Measurements from ENCODE around the gene SLC4A9.
A peak's percentile ranks its signal among the peaks of the same experiment; 100 is the strongest.
"Not testable (repeated sequence)": the region's sequence is repeated elsewhere in the genome, so short reads cannot be mapped to it uniquely, and the experiment has no call there.

Gene SLC4A9

GRCh38 chr5:140342896-140343295 lies 17.1 kb upstream of the SLC4A9 start (continued):
- no peak for TF ChIP-seq PATZ1 (CRISPR knock-in tag; IDR thresholded peaks at IDR 0.05; ENCODE audit: borderline replicate concordance)
- no peak for TF ChIP-seq TCF4 (CRISPR knock-in tag; IDR thresholded peaks at IDR 0.05; ENCODE audit: borderline replicate concordance)
- no peak for TF ChIP-seq PPARA (CRISPR knock-in tag; IDR thresholded peaks at IDR 0.05; ENCODE audit: borderline replicate concordance)

DNA sequence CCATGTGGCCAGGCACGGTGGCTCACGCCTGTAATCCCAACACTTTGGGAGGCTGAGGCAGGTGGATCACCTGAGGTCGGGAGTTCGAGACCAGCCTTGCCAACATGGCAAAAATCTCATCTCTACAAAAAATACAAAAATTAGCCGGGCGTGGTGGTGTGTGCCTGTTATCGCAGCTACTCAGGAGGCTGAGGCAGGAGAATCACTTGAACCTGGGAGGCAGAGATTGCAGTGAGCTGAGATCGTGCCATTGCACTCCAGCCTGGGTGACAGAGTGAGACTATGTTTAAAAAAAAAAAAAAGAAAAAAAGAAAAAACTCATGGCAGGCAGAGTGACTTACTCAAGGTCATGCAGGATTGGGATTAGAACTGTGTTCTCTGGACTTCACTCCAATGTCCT lies 16.1 kb upstream of the SLC4A9 start:
- not testable (repeated sequence) for ATAC-seq

DNA sequence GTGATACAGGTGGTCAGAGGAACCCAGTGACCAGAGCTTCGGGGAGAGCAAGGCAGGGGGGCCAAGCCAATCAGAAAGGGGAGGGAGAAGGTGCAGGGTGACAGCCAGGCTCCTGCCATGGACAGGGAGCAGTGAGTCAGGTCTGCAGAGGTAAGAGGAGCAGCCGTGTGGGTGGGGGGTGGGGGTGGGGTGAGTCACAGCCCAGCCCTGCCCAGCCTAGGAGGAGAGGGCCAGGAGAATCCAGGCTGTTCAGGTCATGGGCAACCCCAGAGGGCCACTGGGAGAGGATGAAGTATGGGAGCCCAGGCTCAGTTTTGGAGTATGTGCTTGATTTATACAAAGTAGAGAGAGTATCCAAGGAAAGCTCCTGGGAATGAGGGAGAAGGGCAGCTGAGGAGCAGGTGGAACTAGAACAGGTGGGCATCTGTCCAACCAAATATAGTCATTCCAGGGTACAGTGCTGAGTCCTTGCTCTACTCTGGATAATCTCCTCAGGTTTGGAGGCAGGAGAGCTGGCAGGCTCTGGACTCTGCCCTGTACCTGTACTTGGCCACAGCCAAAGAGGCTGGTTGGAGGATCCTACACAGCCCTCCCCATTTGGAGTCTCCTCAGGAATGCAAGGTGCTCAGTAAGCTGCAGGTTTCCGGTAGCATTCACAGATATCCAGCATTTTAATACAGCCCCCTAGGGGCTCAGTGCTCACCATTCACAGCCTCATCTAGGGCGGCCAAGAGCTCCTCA lies 15.1 kb upstream of the SLC4A9 start:
- no peak; the same call in 2 of the 3 replicates for ATAC-seq

GRCh38 chr5:140345919-140346347 lies 14.1 kb upstream of the SLC4A9 start:
- TF ChIP-seq, protein P1, sequence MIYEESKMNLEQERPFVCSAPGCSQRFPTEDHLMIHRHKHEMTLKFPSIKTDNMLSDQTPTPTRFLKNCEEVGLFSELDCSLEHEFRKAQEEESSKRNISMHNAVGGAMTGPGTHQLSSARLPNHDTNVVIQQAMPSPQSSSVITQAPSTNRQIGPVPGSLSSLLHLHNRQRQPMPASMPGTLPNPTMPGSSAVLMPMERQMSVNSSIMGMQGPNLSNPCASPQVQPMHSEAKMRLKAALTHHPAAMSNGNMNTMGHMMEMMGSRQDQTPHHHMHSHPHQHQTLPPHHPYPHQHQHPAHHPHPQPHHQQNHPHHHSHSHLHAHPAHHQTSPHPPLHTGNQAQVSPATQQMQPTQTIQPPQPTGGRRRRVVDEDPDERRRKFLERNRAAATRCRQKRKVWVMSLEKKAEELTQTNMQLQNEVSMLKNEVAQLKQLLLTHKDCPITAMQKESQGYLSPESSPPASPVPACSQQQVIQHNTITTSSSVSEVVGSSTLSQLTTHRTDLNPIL (CRISPR knock-in tag; IDR thresholded peaks at IDR 0.05; ENCODE audit: low read depth), result no peak
- TF ChIP-seq PATZ1 (CRISPR knock-in tag; IDR thresholded peaks at IDR 0.05; ENCODE audit: borderline replicate concordance), result no peak
- ATAC-seq, result peak; percentile 77

More for the DNA sequence above, 15.1 kb upstream of the SLC4A9 start:
- TF ChIP-seq PPARA (CRISPR knock-in tag; IDR thresholded peaks at IDR 0.05; ENCODE audit: borderline replicate concordance), result no peak
- TF ChIP-seq ISL1 (CRISPR knock-in tag; IDR thresholded peaks at IDR 0.05), result no peak
- TF ChIP-seq TCF4 (CRISPR knock-in tag; IDR thresholded peaks at IDR 0.05; ENCODE audit: borderline replicate concordance), result no peak
- no peak for TF ChIP-seq ZNF565 (CRISPR knock-in tag; conservative IDR thresholded peaks at IDR 0.05; ENCODE audit: low read depth)
- TF ChIP-seq ZC3H10 (CRISPR knock-in tag; IDR thresholded peaks at IDR 0.05), result no peak
- no peak for TF ChIP-seq ZNF8 (CRISPR knock-in tag; IDR thresholded peaks at IDR 0.05)
- no peak for TF ChIP-seq TSHZ2 (CRISPR knock-in tag; IDR thresholded peaks at IDR 0.05)
- no peak for TF ChIP-seq TOX (CRISPR knock-in tag; IDR thresholded peaks at IDR 0.05; ENCODE audit: borderline replicate concordance)
- TF ChIP-seq ESRRG (CRISPR knock-in tag; IDR thresholded peaks at IDR 0.05), result no peak
- TF ChIP-seq CSDC2 (CRISPR knock-in tag; IDR thresholded peaks at IDR 0.05), result no peak
- TF ChIP-seq SNAI2 (CRISPR knock-in tag; IDR thresholded peaks at IDR 0.05), result no peak
- TF ChIP-seq BACH2 (CRISPR knock-in tag; IDR thresholded peaks at IDR 0.05; ENCODE audit: borderline replicate concordance), result no peak
- TF ChIP-seq OSR1 (CRISPR knock-in tag; IDR thresholded peaks at IDR 0.05), result no peak
- TF ChIP-seq POU6F1 (CRISPR knock-in tag; IDR thresholded peaks at IDR 0.05; ENCODE audit: borderline replicate concordance, low read depth), result no peak
